Neural progenitor cell (in vitro differentiated cells): ENCODE data around the gene NUP210.
A peak's percentile ranks its signal among the peaks of the same experiment; 100 is the strongest.

Experiments used
- CTCF ChIP-seq: fragments of 200-600 bp; sonication (generic); IDR thresholded peaks from 2 replicates; pipeline ENCODE4 v1.5.1; 2017; ENCODE audit warnings: antibody characterized with exemption, mild to moderate bottlenecking
- EZH2phosphoT487 ChIP-seq: fragments of 200-600 bp; sonication (generic); IDR thresholded peaks from 2 replicates; pipeline ENCODE4 v1.6.1; 2017; ENCODE audit warnings: antibody characterized with exemption

GRCh38 chr3:13419505-13420044, 547 bp downstream of the NUP210 start:
- TF ChIP-seq CTCF (peak; percentile 22), EZH2phosphoT487 (no peak)
